PC-3 (cell line): ENCODE measurements around the gene PPP6R1.

Source experiments
- EZH2 ChIP-seq: fragments of 300-600 bp; sonication (generic); IDR thresholded peaks from one replicate; pipeline ENCODE4 v1.6.1; 2017; ENCODE audit warnings: antibody characterized with exemption, mild to moderate bottlenecking, low read length; ENCODE audit not compliant: unreplicated experiment
- TF ChIP-seq, protein P1 (sequence below): fragments of 300-600 bp; sonication (generic); conservative IDR thresholded peaks from 2 replicates; pipeline ENCODE4 v1.5.1; 2017; ENCODE audit warnings: antibody characterized with exemption, low read depth, mild to moderate bottlenecking, low read length

DNA sequence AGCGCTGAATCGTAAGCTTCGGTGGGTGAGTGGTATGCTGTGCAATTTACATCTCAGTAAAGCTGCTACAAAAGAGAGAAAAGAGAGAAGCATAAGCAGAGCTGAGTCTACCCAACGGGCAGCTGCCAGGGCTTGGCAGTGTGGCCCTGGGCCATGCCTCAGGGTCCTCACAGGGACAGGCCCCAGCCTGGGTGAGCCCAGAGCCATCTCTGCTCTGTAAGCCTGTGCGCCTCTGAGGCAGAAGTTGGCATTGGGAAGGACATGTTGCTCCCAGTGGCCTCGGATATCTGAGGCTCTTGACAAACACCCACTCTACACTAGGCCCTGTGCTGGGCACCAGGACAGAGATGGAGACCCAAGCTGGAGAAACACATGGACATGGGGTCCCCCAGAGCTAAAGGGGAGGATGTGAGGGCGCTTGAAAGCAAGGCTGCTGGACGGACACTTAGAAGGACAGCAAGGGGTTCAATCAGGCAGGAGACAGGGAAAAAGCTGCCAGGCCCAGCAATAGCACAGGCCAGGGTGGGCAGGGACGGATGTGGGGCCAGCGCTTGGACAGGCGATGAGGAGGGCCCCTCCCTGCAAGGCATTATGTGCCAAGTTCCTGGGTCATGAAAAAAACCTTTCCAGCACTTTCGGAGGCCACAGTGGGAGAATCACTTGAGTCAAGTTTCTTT lies 14.7 kb downstream of the PPP6R1 start:
- no peak for TF ChIP-seq EZH2
- TF ChIP-seq, protein P1, sequence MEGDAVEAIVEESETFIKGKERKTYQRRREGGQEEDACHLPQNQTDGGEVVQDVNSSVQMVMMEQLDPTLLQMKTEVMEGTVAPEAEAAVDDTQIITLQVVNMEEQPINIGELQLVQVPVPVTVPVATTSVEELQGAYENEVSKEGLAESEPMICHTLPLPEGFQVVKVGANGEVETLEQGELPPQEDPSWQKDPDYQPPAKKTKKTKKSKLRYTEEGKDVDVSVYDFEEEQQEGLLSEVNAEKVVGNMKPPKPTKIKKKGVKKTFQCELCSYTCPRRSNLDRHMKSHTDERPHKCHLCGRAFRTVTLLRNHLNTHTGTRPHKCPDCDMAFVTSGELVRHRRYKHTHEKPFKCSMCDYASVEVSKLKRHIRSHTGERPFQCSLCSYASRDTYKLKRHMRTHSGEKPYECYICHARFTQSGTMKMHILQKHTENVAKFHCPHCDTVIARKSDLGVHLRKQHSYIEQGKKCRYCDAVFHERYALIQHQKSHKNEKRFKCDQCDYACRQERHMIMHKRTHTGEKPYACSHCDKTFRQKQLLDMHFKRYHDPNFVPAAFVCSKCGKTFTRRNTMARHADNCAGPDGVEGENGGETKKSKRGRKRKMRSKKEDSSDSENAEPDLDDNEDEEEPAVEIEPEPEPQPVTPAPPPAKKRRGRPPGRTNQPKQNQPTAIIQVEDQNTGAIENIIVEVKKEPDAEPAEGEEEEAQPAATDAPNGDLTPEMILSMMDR, result no peak
